HepG2 (cell line): Measurements from ENCODE around the gene WDR48. TPM values are rescaled to one million over a fixed set of nuclear protein-coding genes. Genes with fewer than 3 reads are reported as not detected.

Experiments
- ARID2 ChIP-seq: sonication (generic); formaldehyde crosslinking; IDR thresholded peaks from 2 replicates; pipeline ENCODE4 v1.8.1; 2022; ENCODE audit warnings: mild to moderate bottlenecking, missing genetic modification reagents, borderline replicate concordance
- ARNTL ChIP-seq: sonication (generic); formaldehyde crosslinking; IDR thresholded peaks from 2 replicates; pipeline ENCODE4 v1.4.0; 2020; ENCODE audit warnings: mild to moderate bottlenecking, missing genetic modification reagents
- CBX1 ChIP-seq: IDR thresholded peaks from one replicate; pipeline ENCODE4 v1.6.1; 2016; ENCODE audit warnings: antibody characterized with exemption, low read depth
- CREB1 ChIP-seq, 2 experiments: fragments of 450-650 bp in 1 of 2; IDR thresholded peaks; 2 replicates each; pipeline ENCODE4 v1.6.1; 2016 to 2017; ENCODE audit warnings: control low read depth in 1 of 2, mild to moderate bottlenecking in 1 of 2, missing compliant biosample characterization in 1 of 2, missing genetic modification characterization in 1 of 2
- DNMT1 ChIP-seq: sonication (generic); formaldehyde crosslinking; IDR thresholded peaks from 2 replicates; pipeline ENCODE4 v1.5.1; 2020; ENCODE audit warnings: mild to moderate bottlenecking, missing genetic modification reagents
- GMEB2 ChIP-seq: IDR thresholded peaks from 2 replicates; pipeline ENCODE4 v1.6.1; 2016; ENCODE audit warnings: missing biosample characterization, missing genetic modification reagents, low read depth
- NR2C2 ChIP-seq: sonication (generic); formaldehyde crosslinking; IDR thresholded peaks from 2 replicates; pipeline ENCODE4 v1.4.0; 2020; ENCODE audit warnings: missing genetic modification reagents, mild to moderate bottlenecking, moderate library complexity, borderline replicate concordance
- PBX3 ChIP-seq: sonication (generic); formaldehyde crosslinking; IDR thresholded peaks from 2 replicates; pipeline ENCODE4 v1.8.1; 2023; ENCODE audit warnings: missing genetic modification reagents, inconsistent platforms, borderline replicate concordance
- PREB ChIP-seq: sonication (generic); formaldehyde crosslinking; IDR thresholded peaks from 2 replicates; pipeline ENCODE4 v1.4.0; 2020; ENCODE audit warnings: missing genetic modification reagents
- PRPF4 ChIP-seq: fragments of 200-400 bp; formaldehyde crosslinking; IDR thresholded peaks from 2 replicates; pipeline ENCODE4 v1.6.1; 2016; ENCODE audit warnings: low read length, low read depth; ENCODE audit not compliant: poor library complexity, severe bottlenecking
- RAD21 ChIP-seq: fragments of 450-650 bp; formaldehyde crosslinking; IDR thresholded peaks from 2 replicates; pipeline ENCODE4 v1.5.0; 2020; ENCODE audit warnings: mild to moderate bottlenecking
- SALL2 ChIP-seq: sonication (generic); formaldehyde crosslinking; IDR thresholded peaks from 2 replicates; pipeline ENCODE4 v1.8.1; 2023; ENCODE audit warnings: mild to moderate bottlenecking, missing genetic modification reagents, inconsistent platforms
- TMF1 ChIP-seq: sonication (generic); formaldehyde crosslinking; IDR thresholded peaks from 2 replicates; pipeline ENCODE4 v1.8.1; 2022; ENCODE audit warnings: low read depth, missing genetic modification reagents
- UBTF ChIP-seq: sonication (generic); formaldehyde crosslinking; IDR thresholded peaks from 2 replicates; pipeline ENCODE4 v1.4.0; 2020; ENCODE audit warnings: mild to moderate bottlenecking, missing genetic modification reagents
- YEATS4 ChIP-seq: sonication (generic); formaldehyde crosslinking; IDR thresholded peaks from 2 replicates; pipeline ENCODE4 v1.4.0; 2020; ENCODE audit warnings: missing genetic modification reagents, borderline replicate concordance
- ZKSCAN1 ChIP-seq: fragments of 150-350 bp; IDR thresholded peaks from 2 replicates; pipeline ENCODE4 v1.6.1; 2014; ENCODE audit warnings: low read length
- ZNF235 ChIP-seq: sonication (generic); formaldehyde crosslinking; IDR thresholded peaks from 2 replicates; pipeline ENCODE4 v1.8.1; 2023; ENCODE audit warnings: mild to moderate bottlenecking, missing genetic modification reagents, borderline replicate concordance
- ZNF296 ChIP-seq: sonication (generic); formaldehyde crosslinking; conservative IDR thresholded peaks from 2 replicates; pipeline ENCODE4 v1.5.0; 2020; ENCODE audit warnings: mild to moderate bottlenecking, missing genetic modification reagents
- ZNF326 ChIP-seq: sonication (generic); formaldehyde crosslinking; IDR thresholded peaks from 2 replicates; pipeline ENCODE4 v1.4.0; 2020; ENCODE audit warnings: missing genetic modification reagents, borderline replicate concordance
- ZNF331 ChIP-seq: sonication (generic); formaldehyde crosslinking; IDR thresholded peaks from 2 replicates; pipeline ENCODE4 v1.4.0; 2020; ENCODE audit warnings: missing genetic modification reagents
- ZNF510 ChIP-seq: sonication (generic); formaldehyde crosslinking; IDR thresholded peaks from 2 replicates; pipeline ENCODE4 v1.4.0; 2020; ENCODE audit warnings: low read depth, mild to moderate bottlenecking, missing genetic modification reagents
- ZNF572 ChIP-seq: sonication (generic); formaldehyde crosslinking; IDR thresholded peaks from 2 replicates; pipeline ENCODE4 v1.5.1; 2020; ENCODE audit warnings: mild to moderate bottlenecking, missing genetic modification reagents
- ZNF724P ChIP-seq: sonication (generic); formaldehyde crosslinking; IDR thresholded peaks from 2 replicates; pipeline ENCODE4 v1.8.0; 2022; ENCODE audit warnings: missing genetic modification reagents, borderline replicate concordance
- polyA plus RNA-seq, 8 experiments: library from polyadenylated mRNA; depleted of rRNA in 3 of 8; stranded (reverse) in 7 of 8; unstranded in 1 of 8; fragments of >200 nt; fragmentation: Illumina TruSeq in 4 of 8; extraction: Trizol in 4 of 8; gene quantifications; 2 replicates each; pipeline versions ENCODE4 v1.2.1 to v1.2.3, GENCODE V29; 2011 to 2016; ENCODE audit warnings: low read depth in 4 of 8, missing spikeins in 1 of 8, mixed read lengths in 1 of 8; ENCODE audit not compliant: insufficient read depth in 1 of 8
- total RNA-seq, 5 experiments: library from RNA; depleted of rRNA; stranded (reverse); fragments of >200 nt; fragmentation: Illumina TruSeq; extraction: Trizol; gene quantifications; 2 replicates each; pipeline ENCODE4 v1.2.3, GENCODE V29; 2016; ENCODE audit warnings: low read depth in 1 of 5

WDR48 gene
- total and polyA plus RNA-seq, 2 of the 13 experiments (the other 11 are each of a cell fraction or from before 2014, with no cell fraction given): 29.2 to 31.2 TPM

GRCh38 chr3:39051649-39052561 lies at the start of gene WDR48, which contains the start of gene SCN11A (continued):
- no peak for TF ChIP-seq ZNF235 (CRISPR knock-in tag)
- no peak for TF ChIP-seq ARID2 (CRISPR knock-in tag)
- no peak for TF ChIP-seq PRPF4
- no peak; the same call in 1 of the 2 replicates for TF ChIP-seq TMF1
- peak; percentile 92 for TF ChIP-seq SALL2 (CRISPR knock-in tag)
- peak; percentile 94 for TF ChIP-seq ZNF572 (CRISPR knock-in tag)
- TF ChIP-seq YEATS4 (CRISPR knock-in tag): peak; percentile 93
- TF ChIP-seq ARNTL (CRISPR knock-in tag): peak; percentile 43; the same call in 1 of the 2 replicates
- TF ChIP-seq PBX3: no peak
- TF ChIP-seq ZNF326: no peak
- peak; percentile 66 for TF ChIP-seq UBTF (CRISPR knock-in tag)
- peak; percentile 89 for TF ChIP-seq NR2C2
- peak; percentile 97 for TF ChIP-seq CREB1 (IDR thresholded peaks at IDR 0.05)
- TF ChIP-seq CREB1 (CRISPR knock-in tag; IDR thresholded peaks at IDR 0.05): peak; percentile 99
- TF ChIP-seq ZNF510 (CRISPR knock-in tag): no peak
- peak; percentile 53 for TF ChIP-seq CBX1
- no peak for TF ChIP-seq DNMT1 (CRISPR knock-in tag)
- no peak for TF ChIP-seq ZNF724P
- TF ChIP-seq ZNF296: no peak
- TF ChIP-seq ZKSCAN1: no peak
- peak; percentile 56; the same call in 1 of the 2 replicates for TF ChIP-seq ZNF331 (CRISPR knock-in tag)
- no peak for TF ChIP-seq GMEB2 (CRISPR knock-in tag)
- TF ChIP-seq PREB (CRISPR knock-in tag): no peak
- TF ChIP-seq RAD21 (CRISPR knock-in tag): no peak
